HepG2 (cell line): ENCODE data around the gene SEPTIN12. TPM values are rescaled to one million over a fixed set of nuclear protein-coding genes. Genes with fewer than 3 reads are reported as not detected.

Experiments used
- ATAC-seq: fragments of 200-7000 bp; cut with Tn5 transposase; 3 replicates; pipeline ENCODE4 v1.9.1; 2020; ENCODE audit warnings: mild to moderate bottlenecking, moderate library complexity
- BruUV-seq: library from RNA; stranded (reverse); fragments of 400-500 nt; replicated peaks from 2 replicates; lab custom pipeline; 2021; lab: Mats Ljungman, UMichigan
- CTCF ChIA-PET: fragments of 300-600 bp; formaldehyde crosslinking; extraction: SDS; loops from one replicate; lab custom pipeline; 2021; ENCODE audit warnings: low total read pairs, inconsistent platforms, low intra/inter-chr PET ratio; lab: Yijun Ruan, JAX
- POLR2A ChIA-PET: fragments of 350-600 bp; sonication (Branson Sonifier 250); formaldehyde crosslinking; loops from one replicate; lab custom pipeline; 2020; ENCODE audit warnings: antibody characterized with exemption, inconsistent platforms; lab: Yijun Ruan, JAX
- DNase-seq: peaks from one replicate; pipeline ENCODE4 v3.0.0-alpha.2; 2015; ENCODE audit warnings: low spot score
- FAIRE-seq: peaks from 3 replicates; lab custom pipeline; 2011; peaks lifted over from hg19 to GRCh38; lab: Jason Lieb, UNC
- H2AFZ ChIP-seq: one replicate; pipeline ENCODE4 v1.6.1; 2011; ENCODE audit warnings: low read length, inconsistent platforms
- H3K27ac ChIP-seq: fragments of 300-600 bp; 3 replicates; pipeline ENCODE4 v1.8.0; 2011; ENCODE audit warnings: mixed run types, mild to moderate bottlenecking, mixed read lengths, low read length, inconsistent platforms; ENCODE audit not compliant: insufficient read depth; ENCODE audit errors: extremely low read length
- H3K27me3 ChIP-seq, 2 experiments: fragments of 200-600 bp in 1 of 2; 2 replicates in 1 of 2; 3 replicates in 1 of 2; pipeline versions ENCODE4 v1.6.0 to v1.8.0; 2011; ENCODE audit warnings: low read length in 2 of 2, mild to moderate bottlenecking in 2 of 2, moderate library complexity in 2 of 2, inconsistent platforms in 1 of 2; ENCODE audit not compliant: insufficient read depth in 2 of 2, control insufficient read depth in 1 of 2
- H3K36me3 ChIP-seq, 2 experiments: fragments of 200-600 bp in 1 of 2; replicated peaks in 1 of 2; 2 replicates in 1 of 2; 3 replicates in 1 of 2; pipeline versions ENCODE4 v1.5.1 to v1.8.0; 2011; ENCODE audit warnings: low read length in 2 of 2, inconsistent platforms in 1 of 2; ENCODE audit not compliant: insufficient read depth in 2 of 2, control insufficient read depth in 1 of 2
- H3K4me1 ChIP-seq: 2 replicates; pipeline ENCODE4 v1.5.1; 2012; ENCODE audit warnings: low read length, inconsistent platforms; ENCODE audit not compliant: insufficient read depth
- H3K4me2 ChIP-seq: 2 replicates; pipeline ENCODE4 v1.6.0; 2011; ENCODE audit warnings: low read depth, low read length, inconsistent platforms
- H3K4me3 ChIP-seq, 3 experiments: fragments of 200-600 bp in 1 of 3; sonication (generic), shearing (Covaris generic) in 1 of 3; replicated peaks in 1 of 3; 2 replicates each; pipeline ENCODE4 v1.5.1; 2011 to 2016; ENCODE audit warnings: low read length in 3 of 3, inconsistent platforms in 2 of 3, low read depth in 2 of 3, mild to moderate bottlenecking in 2 of 3, control low read depth in 1 of 3, mixed read lengths in 1 of 3; ENCODE audit not compliant: insufficient read depth in 1 of 3
- H3K79me2 ChIP-seq: one replicate; pipeline ENCODE4 v1.6.1; 2011; ENCODE audit warnings: low read length, inconsistent platforms; ENCODE audit not compliant: insufficient read depth
- H3K9ac ChIP-seq: 2 replicates; pipeline ENCODE4 v1.6.0; 2011; ENCODE audit warnings: mild to moderate bottlenecking, low read depth, low read length, inconsistent platforms; ENCODE audit not compliant: insufficient read depth
- H3K9me3 ChIP-seq: 2 replicates; pipeline ENCODE4 v1.5.1; 2012; ENCODE audit warnings: mild to moderate bottlenecking, low read length
- H4K20me1 ChIP-seq: 2 replicates; pipeline ENCODE4 v1.6.0; 2011; ENCODE audit warnings: inconsistent platforms, mild to moderate bottlenecking, low read length, moderate library complexity; ENCODE audit not compliant: insufficient read depth
- AGO2 ChIP-seq: fragments of 200-400 bp; formaldehyde crosslinking; optimal IDR thresholded peaks from 2 replicates; pipeline ENCODE3; 2017; ENCODE audit warnings: mild to moderate bottlenecking, low read depth, low read length, moderate library complexity
- AKAP8 ChIP-seq: sonication (generic); formaldehyde crosslinking; IDR thresholded peaks from 2 replicates; pipeline ENCODE4 v1.5.1; 2020; ENCODE audit warnings: mild to moderate bottlenecking, missing genetic modification reagents
- IRF2 ChIP-seq: IDR thresholded peaks from 2 replicates; pipeline ENCODE4 v1.6.1; 2018; ENCODE audit warnings: missing genetic modification reagents, missing compliant biosample characterization
- RBFOX2 ChIP-seq: fragments of 200-400 bp; formaldehyde crosslinking; IDR thresholded peaks from 2 replicates; pipeline ENCODE4 v1.6.1; 2017; ENCODE audit warnings: low read depth, mild to moderate bottlenecking, low read length
- RXRB ChIP-seq: IDR thresholded peaks from 2 replicates; pipeline ENCODE4 v1.6.1; 2016; ENCODE audit warnings: borderline replicate concordance, missing genetic modification reagents, missing compliant biosample characterization
- STAG1 ChIP-seq: sonication (generic); formaldehyde crosslinking; IDR thresholded peaks from 2 replicates; pipeline ENCODE4 v1.4.0; 2020; ENCODE audit warnings: missing genetic modification reagents
- TCF7L2 ChIP-seq: IDR thresholded peaks from 2 replicates; pipeline ENCODE4 v1.6.1; 2011; ENCODE audit warnings: mild to moderate bottlenecking, low read depth, low read length, moderate library complexity
- WGBS: methylation state at CpG from one replicate; pipeline ENCODE4 v1.1.6; 2017; ENCODE audit warnings: low lambda C conversion rate; 5-methylcytosine and 5-hydroxymethylcytosine counted together
- in situ Hi-C: cut with HindIII; loops from 2 replicates; pipeline ENCODE4 v1.10.0; 2017; ENCODE audit warnings: low pct_unique_long_range_greater_than_20kb; ENCODE audit not compliant: extremely low pct_ligation_motif_present
- intact Hi-C: fragments of 100-400 bp; cut with micrococcal nuclease; formaldehyde crosslinking; loops from one replicate; pipeline ENCODE4 v1.10.0; 2022; ENCODE audit not compliant: unreplicated experiment
- polyA plus RNA-seq, 8 experiments: library from polyadenylated mRNA; depleted of rRNA in 3 of 8; stranded (reverse) in 7 of 8; unstranded in 1 of 8; fragments of >200 nt; fragmentation: Illumina TruSeq in 4 of 8; extraction: Trizol in 4 of 8; gene quantifications; 2 replicates each; pipeline versions ENCODE4 v1.2.1 to v1.2.3, GENCODE V29; 2011 to 2016; ENCODE audit warnings: low read depth in 4 of 8, missing spikeins in 1 of 8, mixed read lengths in 1 of 8; ENCODE audit not compliant: insufficient read depth in 1 of 8
- total RNA-seq, 5 experiments: library from RNA; depleted of rRNA; stranded (reverse); fragments of >200 nt; fragmentation: Illumina TruSeq; extraction: Trizol; gene quantifications; 2 replicates each; pipeline ENCODE4 v1.2.3, GENCODE V29; 2016; ENCODE audit warnings: low read depth in 1 of 5
- TF ChIP-seq, protein P1 (sequence below): sonication (generic); formaldehyde crosslinking; IDR thresholded peaks from 2 replicates; pipeline ENCODE4 v1.5.0; 2020; ENCODE audit warnings: missing genetic modification reagents

SEPTIN12 gene
- total and polyA plus RNA-seq, 2 of the 13 experiments (the other 11 are each of a cell fraction or from before 2014, with no cell fraction given): 0.22 TPM; not detected in 1

- in situ Hi-C loops: no loop called here
- POLR2A ChIA-PET: no interaction called here
- Histone ChIP-seq H3K36me3 (peaks cover 20 to 51% of the 10 kb centered on the region in 2 experiments; a peak in 4 of 5 replicates), H3K4me2 (no peak overlapping the region), H3K4me1 (peaks cover 26% of the 10 kb centered on the region), H3K27ac (no peak overlapping the region), H3K9me3 (no peaks in the 10 kb centered on the region), H4K20me1 (no peaks in the 10 kb centered on the region), H3K4me3 (no peak overlapping the region), H3K9ac (no peak overlapping the region), H3K79me2 (peaks cover 19% of the 10 kb centered on the region), H2AFZ (no peak overlapping the region), H3K27me3 (no peaks in the 10 kb centered on the region; a peak in 1 of 5 replicates)
- intact Hi-C loops: no loop called here
- no TSS peak for BruUV-seq
- ATAC-seq (no peak), FAIRE-seq (no peak), DNase-seq (no peak)
- WGBS: 97% methylated on average over 6 of the region's 7 CpGs
- no peak for TF ChIP-seq AKAP8 (CRISPR knock-in tag)
- no peak for TF ChIP-seq RXRB
- TF ChIP-seq, protein P1, sequence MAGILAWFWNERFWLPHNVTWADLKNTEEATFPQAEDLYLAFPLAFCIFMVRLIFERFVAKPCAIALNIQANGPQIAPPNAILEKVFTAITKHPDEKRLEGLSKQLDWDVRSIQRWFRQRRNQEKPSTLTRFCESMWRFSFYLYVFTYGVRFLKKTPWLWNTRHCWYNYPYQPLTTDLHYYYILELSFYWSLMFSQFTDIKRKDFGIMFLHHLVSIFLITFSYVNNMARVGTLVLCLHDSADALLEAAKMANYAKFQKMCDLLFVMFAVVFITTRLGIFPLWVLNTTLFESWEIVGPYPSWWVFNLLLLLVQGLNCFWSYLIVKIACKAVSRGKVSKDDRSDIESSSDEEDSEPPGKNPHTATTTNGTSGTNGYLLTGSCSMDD (CRISPR knock-in tag): no peak
- TF ChIP-seq STAG1 (CRISPR knock-in tag): 0 out of 2 replicates have a peak, but pooled peaks have one; percentile 6
- CTCF ChIA-PET: no interaction called here
Observed at GRCh38 chr16:4763791-4764190, 24.4 kb downstream of the SEPTIN12 start.

DNA sequence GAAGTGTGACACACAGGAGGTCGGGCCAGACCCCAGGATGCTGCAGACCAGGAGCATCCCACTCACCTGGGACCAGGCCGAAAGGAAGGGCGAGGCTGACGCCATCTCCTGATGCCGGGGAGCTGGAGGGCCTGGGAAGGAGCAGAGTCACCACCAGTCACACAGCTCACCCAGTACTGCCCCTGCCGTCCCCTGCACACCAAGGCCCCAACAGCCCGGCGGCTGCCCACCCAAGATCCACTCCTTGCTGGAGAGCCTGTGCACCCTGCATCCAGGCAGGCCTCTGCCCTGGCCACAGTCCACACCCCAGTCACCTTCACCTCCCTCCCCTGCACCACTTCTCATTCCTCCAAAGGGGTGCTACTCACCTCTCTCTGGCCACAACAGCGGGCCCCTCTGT lies 25.9 kb downstream of the SEPTIN12 start:
- 96% methylated on average over 9 of the region's 9 CpGs for WGBS
- in situ Hi-C loops: no loop called here
- H3K27ac ChIP-seq: no peak overlapping the region

More for the DNA sequence above, 25.9 kb downstream of the SEPTIN12 start:
- no peak overlapping the region for H3K9ac ChIP-seq
- no peaks in the 10 kb centered on the region for H4K20me1 ChIP-seq
- H3K4me2 ChIP-seq: no peak overlapping the region
- no peak for FAIRE-seq
- H3K4me3 ChIP-seq: no peak overlapping the region
- CTCF ChIA-PET: no interaction called here
- H3K36me3 ChIP-seq: peaks cover 23 to 60% of the 10 kb centered on the region in 2 experiments; a peak in 4 of 5 replicates
- POLR2A ChIA-PET: interaction anchor here (1.1 kb wide), 1 partner anchor 28 kb away, joined by 3 read pairs; the partner anchor contains the start of genes ANKS3 and DNAAF8
- H3K79me2 ChIP-seq: peaks cover 19% of the 10 kb centered on the region
- DNase-seq: no peak
- peaks cover 26% of the 10 kb centered on the region for H3K4me1 ChIP-seq
- no peaks in the 10 kb centered on the region for H3K9me3 ChIP-seq
- intact Hi-C loops: no loop called here
- TF ChIP-seq RBFOX2: peak; percentile 62; the same call in 1 of the 2 replicates
- peak; percentile 71 for TF ChIP-seq AGO2
- no peak for TF ChIP-seq TCF7L2
- TF ChIP-seq IRF2 (CRISPR knock-in tag): no peak
- TF ChIP-seq, all 625 proteins: peak for 2
- no peak overlapping the region for H2AFZ ChIP-seq
- no peak for ATAC-seq
- H3K27me3 ChIP-seq: no peaks in the 10 kb centered on the region
- BruUV-seq: no TSS peak
